ENCODE measurements around the gene CDK11A.
"Not testable (repeated sequence)": the region's sequence is repeated elsewhere in the genome, so short reads cannot be mapped to it uniquely, and the experiment has no call there.

CDK11A gene

DNA sequence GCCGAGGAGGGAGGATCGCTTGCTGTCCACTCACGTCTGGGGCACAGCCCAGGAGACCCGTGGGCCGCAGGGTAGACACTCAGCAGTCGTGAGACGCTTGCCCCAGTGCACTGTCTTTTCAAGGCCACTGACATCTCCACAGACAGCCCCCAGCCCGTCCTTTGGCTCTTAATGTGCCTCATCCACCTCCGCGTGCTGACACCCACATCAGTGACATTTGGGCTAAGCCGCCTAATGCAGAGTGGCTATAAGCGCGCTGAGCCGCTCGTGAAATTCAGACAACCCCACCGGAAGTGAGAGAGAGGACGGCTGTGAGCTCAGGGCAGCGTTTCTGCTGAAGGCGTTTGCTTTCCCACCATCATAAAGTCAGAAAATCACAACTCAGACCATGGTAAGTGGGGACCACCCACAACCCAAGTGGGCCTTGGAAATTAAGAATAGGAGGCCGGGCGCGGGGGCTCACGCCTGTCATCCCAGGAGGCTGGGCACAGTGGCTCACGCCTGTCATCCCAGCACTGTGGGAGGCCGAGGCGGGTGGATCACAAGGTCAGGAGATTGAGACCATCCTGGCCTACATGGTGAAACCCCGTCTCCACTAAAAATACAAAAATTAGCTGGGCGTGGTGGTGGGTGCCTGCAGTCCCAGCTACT, 40.0 kb downstream of the CDK11A start:
- no peak for DNase-seq (ENCODE audit: low read depth)

- no peak for DNase-seq (ENCODE audit: low read depth)
Measured at GRCh38 chr1:1683104-1683905, 40.9 kb downstream of the CDK11A start.

DNA sequence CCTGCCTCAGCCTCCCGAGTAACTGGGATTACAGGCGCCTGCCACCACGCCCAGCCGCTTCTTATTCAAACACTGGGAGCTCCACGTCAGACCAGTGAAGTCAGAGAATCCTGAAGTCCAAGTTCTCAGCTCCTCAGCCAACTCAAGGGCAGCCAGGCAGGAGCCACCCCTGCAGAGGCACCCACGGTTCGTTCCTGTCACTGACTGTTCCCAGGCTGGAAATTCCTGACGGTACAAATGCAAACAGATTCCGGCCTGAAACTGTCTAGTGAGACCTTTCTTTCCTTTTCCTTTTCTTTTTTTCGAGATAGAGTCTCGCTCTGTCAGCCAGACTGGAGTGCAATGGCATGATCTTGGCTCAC, 43.3 kb downstream of the CDK11A start:
- DNase-seq (ENCODE audit: low read depth) = no peak

- no peak for DNase-seq (ENCODE audit: low read depth)
Measured at GRCh38 chr1:1680031-1680911, 43.9 kb downstream of the CDK11A start.

DNA sequence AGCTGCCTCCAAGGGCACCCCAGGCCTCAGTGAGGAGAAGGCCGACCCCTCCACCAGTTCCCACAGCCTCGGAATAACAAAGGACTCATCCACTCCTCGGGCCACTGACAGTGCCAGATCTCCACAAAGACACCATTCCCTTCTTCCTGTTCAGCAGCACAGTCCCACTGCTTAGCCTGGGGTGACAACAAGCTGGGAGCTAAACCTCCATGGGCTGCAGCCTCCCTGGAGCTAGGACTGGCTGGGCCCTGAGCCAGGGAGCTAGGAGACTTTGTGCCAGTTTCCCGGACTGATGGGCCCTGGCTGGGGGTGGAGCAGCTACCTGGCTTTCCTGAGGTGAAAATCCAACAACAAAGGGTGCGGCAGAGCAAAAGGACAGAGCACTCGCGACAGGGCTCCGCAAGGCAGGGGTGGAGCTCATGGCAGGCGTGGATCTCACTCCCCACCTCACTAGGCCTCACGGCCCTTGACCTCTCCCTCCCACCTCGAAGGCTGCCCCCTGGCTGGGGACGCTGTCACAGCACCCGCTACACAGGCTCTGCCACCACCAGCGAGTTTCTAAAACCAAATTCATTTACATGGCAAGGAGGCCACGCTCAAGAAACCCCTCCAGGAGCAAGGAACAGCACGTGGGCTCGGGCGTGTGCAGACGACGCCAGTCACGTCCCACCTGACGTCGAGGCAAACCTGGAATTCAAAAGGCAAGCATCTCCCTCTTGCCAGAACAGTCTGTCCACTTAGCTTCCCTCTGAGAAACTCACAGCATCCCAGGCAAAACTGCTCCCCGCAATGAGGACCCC, 45.4 kb downstream of the CDK11A start:
- no peak for DNase-seq (ENCODE audit: low read depth)

- no peak for DNase-seq (ENCODE audit: low read depth)
Measured at GRCh38 chr1:1677718-1678580, 46.2 kb downstream of the CDK11A start.

GRCh38 chr1:1676087-1676486, 48.1 kb downstream of the CDK11A start:
- DNase-seq (ENCODE audit: low read depth) = not testable (repeated sequence)

- DNase-seq (ENCODE audit: low read depth) = not testable (repeated sequence)
Measured at GRCh38 chr1:1675218-1675617, 48.9 kb downstream of the CDK11A start.

GRCh38 chr1:1674806-1675205, 49.4 kb downstream of the CDK11A start:
- not testable (repeated sequence) for DNase-seq (ENCODE audit: low read depth)

GRCh38 chr1:1672181-1672965, 51.8 kb downstream of the CDK11A start:
- DNase-seq (ENCODE audit: low read depth) = no peak

GRCh38 chr1:1671365-1672119, 52.6 kb downstream of the CDK11A start:
- no peak for DNase-seq (ENCODE audit: low read depth)

GRCh38 chr1:1670866-1671265, 53.3 kb downstream of the CDK11A start:
- no peak for DNase-seq (ENCODE audit: low read depth)

GRCh38 chr1:1669468-1670440, 54.4 kb downstream of the CDK11A start:
- no peak for DNase-seq (ENCODE audit: low read depth)

DNA sequence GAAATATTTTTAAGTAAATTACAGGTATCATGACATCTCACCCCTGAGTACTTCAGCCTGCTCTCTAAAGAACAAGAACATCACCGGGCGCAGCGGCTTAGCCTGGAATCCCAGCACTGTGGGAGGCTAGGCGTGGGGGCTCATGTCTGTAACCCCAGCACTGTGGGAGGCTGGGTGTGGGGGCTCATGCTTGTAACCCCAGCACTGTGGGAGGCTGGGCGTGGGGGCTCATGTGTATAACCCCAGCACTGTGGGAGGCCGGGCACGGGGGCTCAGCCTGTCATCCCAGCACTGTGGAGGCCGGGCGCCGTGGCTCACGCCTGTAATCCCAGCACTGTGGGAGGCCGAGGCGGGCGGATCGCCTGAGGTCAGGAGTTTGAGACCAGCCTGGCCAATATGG, 57.6 kb downstream of the CDK11A start:
- DNase-seq (ENCODE audit: low read depth) = no peak

- DNase-seq (ENCODE audit: low read depth) = no peak
Measured at GRCh38 chr1:1665815-1666251, 58.3 kb downstream of the CDK11A start.

GRCh38 chr1:1664941-1665814, 59.0 kb downstream of the CDK11A start:
- no peak for DNase-seq (ENCODE audit: low read depth)

DNA sequence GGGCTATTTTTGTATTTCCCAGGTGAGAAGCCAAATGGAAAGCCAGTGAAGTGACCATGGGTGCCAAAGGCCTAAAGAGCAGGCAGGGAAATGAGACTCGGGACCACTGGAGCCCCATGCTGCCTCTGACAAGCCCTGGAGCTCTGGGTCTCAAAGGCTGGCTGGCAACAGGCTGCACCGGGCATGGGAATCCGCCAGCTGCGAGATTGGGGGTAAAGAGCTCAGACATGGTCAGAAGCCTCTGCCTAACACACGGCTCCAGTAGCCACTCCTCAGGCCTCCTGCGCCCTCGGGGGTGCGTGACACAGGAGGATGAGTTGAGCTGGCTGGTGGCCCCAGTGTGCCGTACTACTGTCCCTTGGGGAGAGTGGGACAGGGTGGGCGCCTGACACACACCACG, 59.8 kb downstream of the CDK11A start:
- DNase-seq (ENCODE audit: low read depth) = not testable (repeated sequence)

Data from fibroblast of gingiva (primary cell).